ENCODE measurements around the gene GNG13.

DNA sequence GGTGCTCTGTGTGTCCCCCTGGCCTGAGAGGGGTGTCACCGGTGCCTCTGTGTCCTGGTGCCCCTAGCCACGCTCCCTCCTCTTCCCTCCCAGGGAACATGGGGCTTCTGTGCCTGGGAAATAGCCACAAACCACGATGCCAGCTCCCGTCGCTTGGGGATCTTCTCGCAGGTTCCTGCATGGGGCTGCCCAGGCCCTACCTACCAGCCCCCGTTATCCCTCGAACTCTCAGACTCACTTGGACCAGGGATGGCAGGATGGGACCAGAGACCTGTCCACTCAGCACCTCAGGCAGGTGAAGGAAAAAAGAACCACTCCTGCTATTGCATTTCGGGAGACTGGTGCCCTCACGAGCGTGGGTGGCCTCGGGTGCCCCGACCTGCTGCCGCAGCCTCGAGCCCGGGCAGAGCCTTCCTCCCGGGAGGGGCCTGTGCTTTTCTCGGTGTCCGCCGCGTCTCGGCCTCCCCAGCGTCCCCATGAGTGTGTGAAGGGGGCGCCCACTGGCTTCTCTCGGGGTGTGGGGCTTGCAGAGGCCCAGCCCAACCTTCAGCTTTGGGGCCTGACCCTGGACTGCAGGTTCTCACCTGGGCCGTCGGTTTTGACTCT lies 41.0 kb upstream of the GNG13 start:
- TF ChIP-seq, protein P1, sequence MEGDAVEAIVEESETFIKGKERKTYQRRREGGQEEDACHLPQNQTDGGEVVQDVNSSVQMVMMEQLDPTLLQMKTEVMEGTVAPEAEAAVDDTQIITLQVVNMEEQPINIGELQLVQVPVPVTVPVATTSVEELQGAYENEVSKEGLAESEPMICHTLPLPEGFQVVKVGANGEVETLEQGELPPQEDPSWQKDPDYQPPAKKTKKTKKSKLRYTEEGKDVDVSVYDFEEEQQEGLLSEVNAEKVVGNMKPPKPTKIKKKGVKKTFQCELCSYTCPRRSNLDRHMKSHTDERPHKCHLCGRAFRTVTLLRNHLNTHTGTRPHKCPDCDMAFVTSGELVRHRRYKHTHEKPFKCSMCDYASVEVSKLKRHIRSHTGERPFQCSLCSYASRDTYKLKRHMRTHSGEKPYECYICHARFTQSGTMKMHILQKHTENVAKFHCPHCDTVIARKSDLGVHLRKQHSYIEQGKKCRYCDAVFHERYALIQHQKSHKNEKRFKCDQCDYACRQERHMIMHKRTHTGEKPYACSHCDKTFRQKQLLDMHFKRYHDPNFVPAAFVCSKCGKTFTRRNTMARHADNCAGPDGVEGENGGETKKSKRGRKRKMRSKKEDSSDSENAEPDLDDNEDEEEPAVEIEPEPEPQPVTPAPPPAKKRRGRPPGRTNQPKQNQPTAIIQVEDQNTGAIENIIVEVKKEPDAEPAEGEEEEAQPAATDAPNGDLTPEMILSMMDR (IDR thresholded peaks at IDR 0.05), result no peak
- TF ChIP-seq POLR2A (IDR thresholded peaks at IDR 0.05), result no peak

Measured in adrenal gland (tissue), 5 donors.